ENCODE data around the gene MRPS34. TPM values are rescaled to one million over a fixed set of nuclear protein-coding genes. Genes with fewer than 3 reads are reported as not detected.

Gene MRPS34
- total and polyA plus RNA-seq, 9 of the 15 experiments (the other 6 are each of a cell fraction or from before 2014, with no cell fraction given), result 5.2 to 334 (median 92.8) TPM

DNA sequence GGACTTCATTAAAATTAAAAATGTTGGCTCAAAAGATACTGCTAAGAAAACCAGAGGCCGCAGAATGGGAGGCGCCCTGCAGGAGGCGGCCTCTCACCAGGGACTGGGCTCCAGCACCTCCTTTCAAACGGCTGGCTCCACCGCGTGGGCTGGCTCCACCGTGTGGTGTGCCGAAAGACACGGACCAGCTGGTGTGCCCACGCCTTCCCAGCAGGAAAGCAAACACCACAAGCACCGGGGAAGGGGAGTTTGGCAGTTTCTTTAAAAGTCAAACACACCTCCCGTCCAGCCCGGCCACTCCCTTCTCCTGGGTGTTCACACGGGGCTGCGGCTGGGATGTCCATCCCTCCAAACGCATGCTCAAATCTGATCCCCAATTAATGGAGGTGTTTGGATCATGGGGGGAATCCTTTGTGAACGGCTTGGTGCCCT, 39.8 kb upstream of the MRPS34 start (continued):
- TF ChIP-seq, protein P1, sequence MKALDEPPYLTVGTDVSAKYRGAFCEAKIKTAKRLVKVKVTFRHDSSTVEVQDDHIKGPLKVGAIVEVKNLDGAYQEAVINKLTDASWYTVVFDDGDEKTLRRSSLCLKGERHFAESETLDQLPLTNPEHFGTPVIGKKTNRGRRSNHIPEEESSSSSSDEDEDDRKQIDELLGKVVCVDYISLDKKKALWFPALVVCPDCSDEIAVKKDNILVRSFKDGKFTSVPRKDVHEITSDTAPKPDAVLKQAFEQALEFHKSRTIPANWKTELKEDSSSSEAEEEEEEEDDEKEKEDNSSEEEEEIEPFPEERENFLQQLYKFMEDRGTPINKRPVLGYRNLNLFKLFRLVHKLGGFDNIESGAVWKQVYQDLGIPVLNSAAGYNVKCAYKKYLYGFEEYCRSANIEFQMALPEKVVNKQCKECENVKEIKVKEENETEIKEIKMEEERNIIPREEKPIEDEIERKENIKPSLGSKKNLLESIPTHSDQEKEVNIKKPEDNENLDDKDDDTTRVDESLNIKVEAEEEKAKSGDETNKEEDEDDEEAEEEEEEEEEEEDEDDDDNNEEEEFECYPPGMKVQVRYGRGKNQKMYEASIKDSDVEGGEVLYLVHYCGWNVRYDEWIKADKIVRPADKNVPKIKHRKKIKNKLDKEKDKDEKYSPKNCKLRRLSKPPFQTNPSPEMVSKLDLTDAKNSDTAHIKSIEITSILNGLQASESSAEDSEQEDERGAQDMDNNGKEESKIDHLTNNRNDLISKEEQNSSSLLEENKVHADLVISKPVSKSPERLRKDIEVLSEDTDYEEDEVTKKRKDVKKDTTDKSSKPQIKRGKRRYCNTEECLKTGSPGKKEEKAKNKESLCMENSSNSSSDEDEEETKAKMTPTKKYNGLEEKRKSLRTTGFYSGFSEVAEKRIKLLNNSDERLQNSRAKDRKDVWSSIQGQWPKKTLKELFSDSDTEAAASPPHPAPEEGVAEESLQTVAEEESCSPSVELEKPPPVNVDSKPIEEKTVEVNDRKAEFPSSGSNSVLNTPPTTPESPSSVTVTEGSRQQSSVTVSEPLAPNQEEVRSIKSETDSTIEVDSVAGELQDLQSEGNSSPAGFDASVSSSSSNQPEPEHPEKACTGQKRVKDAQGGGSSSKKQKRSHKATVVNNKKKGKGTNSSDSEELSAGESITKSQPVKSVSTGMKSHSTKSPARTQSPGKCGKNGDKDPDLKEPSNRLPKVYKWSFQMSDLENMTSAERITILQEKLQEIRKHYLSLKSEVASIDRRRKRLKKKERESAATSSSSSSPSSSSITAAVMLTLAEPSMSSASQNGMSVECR (CRISPR knock-in tag; IDR thresholded peaks at IDR 0.05), result peak; percentile 25; the same call in 1 of the 2 replicates
- TF ChIP-seq, protein P2, sequence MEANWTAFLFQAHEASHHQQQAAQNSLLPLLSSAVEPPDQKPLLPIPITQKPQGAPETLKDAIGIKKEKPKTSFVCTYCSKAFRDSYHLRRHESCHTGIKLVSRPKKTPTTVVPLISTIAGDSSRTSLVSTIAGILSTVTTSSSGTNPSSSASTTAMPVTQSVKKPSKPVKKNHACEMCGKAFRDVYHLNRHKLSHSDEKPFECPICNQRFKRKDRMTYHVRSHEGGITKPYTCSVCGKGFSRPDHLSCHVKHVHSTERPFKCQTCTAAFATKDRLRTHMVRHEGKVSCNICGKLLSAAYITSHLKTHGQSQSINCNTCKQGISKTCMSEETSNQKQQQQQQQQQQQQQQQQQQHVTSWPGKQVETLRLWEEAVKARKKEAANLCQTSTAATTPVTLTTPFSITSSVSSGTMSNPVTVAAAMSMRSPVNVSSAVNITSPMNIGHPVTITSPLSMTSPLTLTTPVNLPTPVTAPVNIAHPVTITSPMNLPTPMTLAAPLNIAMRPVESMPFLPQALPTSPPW (CRISPR knock-in tag; IDR thresholded peaks at IDR 0.05), result 0 out of 2 replicates have a peak, but pooled peaks have one; percentile 16
- TF ChIP-seq ETV1 (tag; conservative IDR thresholded peaks at IDR 0.05; ENCODE audit: low read depth), result 0 out of 2 replicates have a peak, but pooled peaks have one; percentile 14
- peak; percentile 64 to 85 for TF ChIP-seq RAD21 (CRISPR knock-in tag; conservative IDR thresholded peaks at IDR 0.05 in 1 of 2, IDR thresholded peaks at IDR 0.05 in 1 of 2)
- TF ChIP-seq, protein P3, sequence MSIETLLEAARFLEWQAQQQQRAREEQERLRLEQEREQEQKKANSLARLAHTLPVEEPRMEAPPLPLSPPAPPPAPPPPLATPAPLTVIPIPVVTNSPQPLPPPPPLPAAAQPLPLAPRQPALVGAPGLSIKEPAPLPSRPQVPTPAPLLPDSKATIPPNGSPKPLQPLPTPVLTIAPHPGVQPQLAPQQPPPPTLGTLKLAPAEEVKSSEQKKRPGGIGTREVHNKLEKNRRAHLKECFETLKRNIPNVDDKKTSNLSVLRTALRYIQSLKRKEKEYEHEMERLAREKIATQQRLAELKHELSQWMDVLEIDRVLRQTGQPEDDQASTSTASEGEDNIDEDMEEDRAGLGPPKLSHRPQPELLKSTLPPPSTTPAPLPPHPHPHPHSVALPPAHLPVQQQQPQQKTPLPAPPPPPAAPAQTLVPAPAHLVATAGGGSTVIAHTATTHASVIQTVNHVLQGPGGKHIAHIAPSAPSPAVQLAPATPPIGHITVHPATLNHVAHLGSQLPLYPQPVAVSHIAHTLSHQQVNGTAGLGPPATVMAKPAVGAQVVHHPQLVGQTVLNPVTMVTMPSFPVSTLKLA (conservative IDR thresholded peaks at IDR 0.05), result peak; percentile 63 to 78
- no peak for TF ChIP-seq ETV5 (CRISPR knock-in tag; IDR thresholded peaks at IDR 0.05; ENCODE audit: low read depth)
- TF ChIP-seq, protein P4, sequence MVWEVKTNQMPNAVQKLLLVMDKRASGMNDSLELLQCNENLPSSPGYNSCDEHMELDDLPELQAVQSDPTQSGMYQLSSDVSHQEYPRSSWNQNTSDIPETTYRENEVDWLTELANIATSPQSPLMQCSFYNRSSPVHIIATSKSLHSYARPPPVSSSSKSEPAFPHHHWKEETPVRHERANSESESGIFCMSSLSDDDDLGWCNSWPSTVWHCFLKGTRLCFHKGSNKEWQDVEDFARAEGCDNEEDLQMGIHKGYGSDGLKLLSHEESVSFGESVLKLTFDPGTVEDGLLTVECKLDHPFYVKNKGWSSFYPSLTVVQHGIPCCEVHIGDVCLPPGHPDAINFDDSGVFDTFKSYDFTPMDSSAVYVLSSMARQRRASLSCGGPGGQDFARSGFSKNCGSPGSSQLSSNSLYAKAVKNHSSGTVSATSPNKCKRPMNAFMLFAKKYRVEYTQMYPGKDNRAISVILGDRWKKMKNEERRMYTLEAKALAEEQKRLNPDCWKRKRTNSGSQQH (CRISPR knock-in tag; IDR thresholded peaks at IDR 0.05), result no peak
- peak; percentile 34; the same call in 1 of the 2 replicates for TF ChIP-seq SAFB (IDR thresholded peaks at IDR 0.05; ENCODE audit: borderline replicate concordance, low read depth, low read length)
- peak; percentile 49; the same call in 1 of the 2 replicates for TF ChIP-seq SOX6 (IDR thresholded peaks at IDR 0.05)
- TF ChIP-seq, protein P5, sequence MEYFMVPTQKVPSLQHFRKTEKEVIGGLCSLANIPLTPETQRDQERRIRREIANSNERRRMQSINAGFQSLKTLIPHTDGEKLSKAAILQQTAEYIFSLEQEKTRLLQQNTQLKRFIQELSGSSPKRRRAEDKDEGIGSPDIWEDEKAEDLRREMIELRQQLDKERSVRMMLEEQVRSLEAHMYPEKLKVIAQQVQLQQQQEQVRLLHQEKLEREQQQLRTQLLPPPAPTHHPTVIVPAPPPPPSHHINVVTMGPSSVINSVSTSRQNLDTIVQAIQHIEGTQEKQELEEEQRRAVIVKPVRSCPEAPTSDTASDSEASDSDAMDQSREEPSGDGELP (CRISPR knock-in tag; IDR thresholded peaks at IDR 0.05; ENCODE audit: borderline replicate concordance), result peak; percentile 98
- TF ChIP-seq NFIC (IDR thresholded peaks at IDR 0.05), result peak; percentile 41
- TF ChIP-seq ZBTB7A (IDR thresholded peaks at IDR 0.05; ENCODE audit: borderline replicate concordance, control insufficient read depth, low read depth, low read length), result 0 out of 2 replicates have a peak, but pooled peaks have one; percentile 27
- TF ChIP-seq ZKSCAN1 (IDR thresholded peaks at IDR 0.05; ENCODE audit: low read depth, low read length), result peak; percentile 80; the same call in 1 of the 2 replicates
- TF ChIP-seq CREM (IDR thresholded peaks at IDR 0.05; ENCODE audit: low read depth), result peak; percentile 51; the same call in 1 of the 2 replicates
- TF ChIP-seq, protein P6, sequence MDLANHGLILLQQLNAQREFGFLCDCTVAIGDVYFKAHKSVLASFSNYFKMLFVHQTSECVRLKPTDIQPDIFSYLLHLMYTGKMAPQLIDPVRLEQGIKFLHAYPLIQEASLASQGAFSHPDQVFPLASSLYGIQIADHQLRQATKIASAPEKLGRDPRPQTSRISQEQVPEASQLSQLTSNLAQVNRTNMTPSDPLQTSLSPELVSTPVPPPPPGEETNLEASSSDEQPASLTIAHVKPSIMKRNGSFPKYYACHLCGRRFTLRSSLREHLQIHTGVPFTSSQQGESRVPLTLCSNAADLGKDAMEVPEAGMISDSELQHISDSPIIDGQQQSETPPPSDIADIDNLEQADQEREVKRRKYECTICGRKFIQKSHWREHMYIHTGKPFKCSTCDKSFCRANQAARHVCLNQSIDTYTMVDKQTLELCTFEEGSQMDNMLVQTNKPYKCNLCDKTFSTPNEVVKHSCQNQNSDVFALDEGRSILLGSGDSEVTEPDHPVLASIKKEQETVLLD (IDR thresholded peaks at IDR 0.05), result peak; percentile 60; the same call in 1 of the 2 replicates
